Panc1 (cell line): ENCODE measurements around the gene CHMP1A. TPM values are rescaled to one million over a fixed set of nuclear protein-coding genes. Genes with fewer than 3 reads are reported as not detected.

ENCODE experiments used
- ATAC-seq: fragments of 200-7000 bp; cut with Tn5 transposase; 2 replicates; pipeline ENCODE4 v1.9.1; 2020; ENCODE audit warnings: mild to moderate bottlenecking, moderate library complexity
- BruUV-seq: library from RNA; stranded (reverse); fragments of 400-500 nt; replicated peaks from 2 replicates; lab custom pipeline; 2021; lab: Mats Ljungman, UMichigan
- CTCF ChIA-PET: fragments of 300-600 bp; sonication (Branson Sonifier 250); formaldehyde crosslinking; loops from one replicate; lab custom pipeline; 2022; ENCODE audit warnings: antibody characterized with exemption; lab: Charles Lee
- POLR2A ChIA-PET: fragments of 300-600 bp; sonication (Branson Sonifier 250); formaldehyde crosslinking; loops from one replicate; lab custom pipeline; 2022; ENCODE audit warnings: antibody characterized with exemption; lab: Charles Lee
- DNase-seq: peaks from one replicate; pipeline ENCODE4 v3.0.0-alpha.2; 2010; ENCODE audit warnings: low read depth, low spot score
- H3K27ac ChIP-seq: 2 replicates; pipeline ENCODE4 v1.5.1; 2011; ENCODE audit warnings: mild to moderate bottlenecking, low read length, inconsistent platforms
- H3K27me3 ChIP-seq: fragments of 200-500 bp; sonication (Bioruptor generic); 2 replicates; pipeline ENCODE4 v1.6.0; 2014; ENCODE audit warnings: low read length, inconsistent platforms; ENCODE audit not compliant: control insufficient read depth, insufficient read depth
- H3K36me3 ChIP-seq: fragments of 200-500 bp; sonication (Bioruptor generic); 2 replicates; pipeline ENCODE4 v1.5.1; 2014; ENCODE audit warnings: inconsistent platforms, mild to moderate bottlenecking, low read length, moderate library complexity; ENCODE audit not compliant: control insufficient read depth, insufficient read depth
- H3K4me1 ChIP-seq: 2 replicates; pipeline ENCODE4 v1.5.1; 2011; ENCODE audit warnings: inconsistent platforms, mild to moderate bottlenecking, low read length, moderate library complexity; ENCODE audit not compliant: control insufficient read depth, insufficient read depth
- H3K4me3 ChIP-seq, 2 experiments: 2 replicates each; pipeline ENCODE4 v1.5.1; 2011 to 2012; ENCODE audit warnings: low read depth in 2 of 2, low read length in 2 of 2, mild to moderate bottlenecking in 2 of 2, inconsistent platforms in 1 of 2, moderate library complexity in 1 of 2
- H3K9me3 ChIP-seq: fragments of 200-500 bp; sonication (Bioruptor generic); 2 replicates; pipeline ENCODE4 v1.5.1; 2014; ENCODE audit warnings: low read depth, mild to moderate bottlenecking, inconsistent platforms, low read length, moderate library complexity; ENCODE audit not compliant: control insufficient read depth, insufficient read depth
- POLR2AphosphoS5 ChIP-seq: IDR thresholded peaks from 2 replicates; pipeline ENCODE4 v1.6.1; 2012; ENCODE audit warnings: mild to moderate bottlenecking, low read depth, low read length, moderate library complexity
- SIN3A ChIP-seq: IDR thresholded peaks from 2 replicates; pipeline ENCODE4 v1.6.1; 2012; ENCODE audit warnings: low read depth, mild to moderate bottlenecking, low read length, moderate library complexity, borderline replicate concordance; ENCODE audit not compliant: insufficient read depth
- TCF7L2 ChIP-seq: IDR thresholded peaks from 2 replicates; pipeline ENCODE4 v1.6.1; 2011; ENCODE audit warnings: mild to moderate bottlenecking, low read depth, low read length, inconsistent platforms
- in situ Hi-C: cut with HindIII; loops from 2 replicates; pipeline ENCODE4 v1.10.0; 2016; ENCODE audit warnings: low sequenced_read_pairs, low pct_unique_long_range_greater_than_20kb
- intact Hi-C: fragments of 100-400 bp; cut with micrococcal nuclease; formaldehyde crosslinking; loops from one replicate; pipeline ENCODE4 v1.10.0; 2022; ENCODE audit not compliant: unreplicated experiment
- total RNA-seq: library from RNA; stranded (reverse); gene quantifications from one replicate; pipeline ENCODE4 v1.2.1, GENCODE V29; 2021; ENCODE audit not compliant: unreplicated experiment
- TF ChIP-seq, protein P1 (sequence below), 2 experiments: IDR thresholded peaks; 2 replicates each; pipeline ENCODE4 v1.6.1; 2011 to 2012; ENCODE audit warnings: low read depth in 2 of 2, control low read depth in 1 of 2, low read length in 1 of 2, mild to moderate bottlenecking in 1 of 2, moderate library complexity in 1 of 2; ENCODE audit not compliant: insufficient read depth in 1 of 2
- TF ChIP-seq, protein P2 (sequence below): fragments of 450-650 bp; IDR thresholded peaks from 2 replicates; pipeline ENCODE4 v1.5.1; 2017; ENCODE audit warnings: mild to moderate bottlenecking

Gene CHMP1A
- total RNA-seq, 1 experiment from 2014 or later: 98.0 TPM

DNA sequence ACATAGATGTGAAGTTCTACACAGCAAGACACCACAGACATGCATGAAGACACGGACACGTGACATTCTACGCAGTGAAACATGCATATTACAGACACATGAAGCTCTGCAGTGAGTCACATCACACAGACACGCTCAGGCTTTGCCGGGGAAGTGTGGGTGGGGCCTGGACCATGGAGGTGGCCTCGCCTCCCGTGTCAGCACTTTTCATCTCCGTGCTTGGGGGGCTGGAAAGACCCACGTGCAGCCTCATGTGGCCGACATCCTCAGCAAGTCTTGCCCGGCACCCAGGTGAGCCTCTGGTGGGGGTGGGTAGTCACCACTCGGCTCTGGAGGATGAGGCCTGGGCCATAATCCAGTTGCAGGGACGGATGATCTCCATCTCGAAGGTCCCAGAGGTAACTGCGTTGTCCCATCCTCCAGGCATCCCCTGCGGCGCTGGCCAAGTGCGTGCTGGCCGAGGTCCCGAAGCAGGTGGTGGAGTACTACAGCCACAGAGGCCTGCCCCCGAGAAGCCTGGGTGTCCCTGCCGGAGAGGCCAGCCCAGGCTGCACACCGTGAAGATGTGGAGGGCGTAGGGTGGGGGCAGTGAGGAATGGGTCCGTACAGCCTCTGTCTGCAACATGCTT lies 61.3 kb downstream of the CHMP1A start:
- in situ Hi-C loops (no loop called here), intact Hi-C loops (no loop called here)
- DNase-seq (no peak), ATAC-seq (no peak)
- TF ChIP-seq POLR2AphosphoS5 (no peak), SIN3A (no peak), TCF7L2 (no peak)
- TF ChIP-seq, protein P1, sequence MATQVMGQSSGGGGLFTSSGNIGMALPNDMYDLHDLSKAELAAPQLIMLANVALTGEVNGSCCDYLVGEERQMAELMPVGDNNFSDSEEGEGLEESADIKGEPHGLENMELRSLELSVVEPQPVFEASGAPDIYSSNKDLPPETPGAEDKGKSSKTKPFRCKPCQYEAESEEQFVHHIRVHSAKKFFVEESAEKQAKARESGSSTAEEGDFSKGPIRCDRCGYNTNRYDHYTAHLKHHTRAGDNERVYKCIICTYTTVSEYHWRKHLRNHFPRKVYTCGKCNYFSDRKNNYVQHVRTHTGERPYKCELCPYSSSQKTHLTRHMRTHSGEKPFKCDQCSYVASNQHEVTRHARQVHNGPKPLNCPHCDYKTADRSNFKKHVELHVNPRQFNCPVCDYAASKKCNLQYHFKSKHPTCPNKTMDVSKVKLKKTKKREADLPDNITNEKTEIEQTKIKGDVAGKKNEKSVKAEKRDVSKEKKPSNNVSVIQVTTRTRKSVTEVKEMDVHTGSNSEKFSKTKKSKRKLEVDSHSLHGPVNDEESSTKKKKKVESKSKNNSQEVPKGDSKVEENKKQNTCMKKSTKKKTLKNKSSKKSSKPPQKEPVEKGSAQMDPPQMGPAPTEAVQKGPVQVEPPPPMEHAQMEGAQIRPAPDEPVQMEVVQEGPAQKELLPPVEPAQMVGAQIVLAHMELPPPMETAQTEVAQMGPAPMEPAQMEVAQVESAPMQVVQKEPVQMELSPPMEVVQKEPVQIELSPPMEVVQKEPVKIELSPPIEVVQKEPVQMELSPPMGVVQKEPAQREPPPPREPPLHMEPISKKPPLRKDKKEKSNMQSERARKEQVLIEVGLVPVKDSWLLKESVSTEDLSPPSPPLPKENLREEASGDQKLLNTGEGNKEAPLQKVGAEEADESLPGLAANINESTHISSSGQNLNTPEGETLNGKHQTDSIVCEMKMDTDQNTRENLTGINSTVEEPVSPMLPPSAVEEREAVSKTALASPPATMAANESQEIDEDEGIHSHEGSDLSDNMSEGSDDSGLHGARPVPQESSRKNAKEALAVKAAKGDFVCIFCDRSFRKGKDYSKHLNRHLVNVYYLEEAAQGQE (IDR thresholded peaks at IDR 0.05; ENCODE audit: insufficient read depth in 1 of 2, low read depth in 2 of 2, low read length in 1 of 2): no peak
- TF ChIP-seq, protein P2, sequence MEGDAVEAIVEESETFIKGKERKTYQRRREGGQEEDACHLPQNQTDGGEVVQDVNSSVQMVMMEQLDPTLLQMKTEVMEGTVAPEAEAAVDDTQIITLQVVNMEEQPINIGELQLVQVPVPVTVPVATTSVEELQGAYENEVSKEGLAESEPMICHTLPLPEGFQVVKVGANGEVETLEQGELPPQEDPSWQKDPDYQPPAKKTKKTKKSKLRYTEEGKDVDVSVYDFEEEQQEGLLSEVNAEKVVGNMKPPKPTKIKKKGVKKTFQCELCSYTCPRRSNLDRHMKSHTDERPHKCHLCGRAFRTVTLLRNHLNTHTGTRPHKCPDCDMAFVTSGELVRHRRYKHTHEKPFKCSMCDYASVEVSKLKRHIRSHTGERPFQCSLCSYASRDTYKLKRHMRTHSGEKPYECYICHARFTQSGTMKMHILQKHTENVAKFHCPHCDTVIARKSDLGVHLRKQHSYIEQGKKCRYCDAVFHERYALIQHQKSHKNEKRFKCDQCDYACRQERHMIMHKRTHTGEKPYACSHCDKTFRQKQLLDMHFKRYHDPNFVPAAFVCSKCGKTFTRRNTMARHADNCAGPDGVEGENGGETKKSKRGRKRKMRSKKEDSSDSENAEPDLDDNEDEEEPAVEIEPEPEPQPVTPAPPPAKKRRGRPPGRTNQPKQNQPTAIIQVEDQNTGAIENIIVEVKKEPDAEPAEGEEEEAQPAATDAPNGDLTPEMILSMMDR: no peak
- H3K27me3 ChIP-seq: no peaks in the 10 kb centered on the region
- no peaks in the 10 kb centered on the region for H3K36me3 ChIP-seq
- ChIA-PET POLR2A (no interaction called here), CTCF (no interaction called here)
- H3K27ac ChIP-seq: no peak overlapping the region
- BruUV-seq: no TSS peak
- H3K4me3 ChIP-seq: no peak overlapping the region
- H3K4me1 ChIP-seq: peaks cover 3% of the 10 kb centered on the region
- no peaks in the 10 kb centered on the region for H3K9me3 ChIP-seq

DNA sequence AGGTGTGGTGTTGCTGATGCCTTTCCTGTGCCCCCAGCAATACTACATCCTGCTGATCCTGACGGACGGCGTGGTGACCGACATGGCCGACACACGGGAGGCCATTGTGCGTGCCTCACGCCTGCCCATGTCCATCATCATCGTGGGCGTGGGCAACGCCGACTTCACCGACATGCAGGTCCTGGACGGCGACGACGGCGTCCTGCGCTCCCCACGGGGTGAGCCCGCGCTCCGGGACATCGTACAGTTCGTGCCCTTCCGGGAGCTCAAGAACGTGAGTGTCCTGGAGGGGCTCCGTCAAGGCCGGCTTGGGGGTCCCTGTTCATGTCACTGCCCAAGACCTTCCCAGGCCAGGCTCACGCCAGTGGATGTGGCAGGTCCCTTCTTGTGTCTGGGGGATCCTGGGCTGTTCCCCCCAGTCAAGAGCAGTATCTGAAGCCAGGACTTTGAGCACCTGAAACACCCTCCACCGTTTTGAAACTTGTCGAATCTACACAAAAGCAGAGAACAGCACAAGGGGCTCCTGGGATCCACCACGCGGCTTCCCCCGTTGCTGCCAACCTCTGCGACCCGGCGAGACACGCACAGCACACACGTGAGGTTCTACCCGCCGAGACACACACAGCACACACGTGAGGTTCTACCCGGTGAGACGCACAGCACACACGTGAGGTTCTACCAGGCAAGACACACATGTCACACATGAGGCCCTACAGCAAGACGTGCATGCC lies 62.0 kb downstream of the CHMP1A start:
- Histone ChIP-seq H3K4me1 (no peaks in the 10 kb centered on the region; the same call in none of the 2 replicates), H3K9me3 (no peaks in the 10 kb centered on the region), H3K4me3 (no peak overlapping the region), H3K27ac (no peak overlapping the region), H3K27me3 (no peaks in the 10 kb centered on the region), H3K36me3 (no peaks in the 10 kb centered on the region)
- POLR2A ChIA-PET: no interaction called here
- CTCF ChIA-PET: no interaction called here
- no peak for TF ChIP-seq TCF7L2
- TF ChIP-seq POLR2AphosphoS5: no peak
- TF ChIP-seq, protein P2: no peak
- TF ChIP-seq, protein P1 (IDR thresholded peaks at IDR 0.05; ENCODE audit: insufficient read depth in 1 of 2, low read depth in 2 of 2, low read length in 1 of 2): no peak
- no peak for DNase-seq
- ATAC-seq: no peak
- intact Hi-C loops (no loop called here), in situ Hi-C loops (no loop called here)
- no TSS peak for BruUV-seq
